ENCODE data around the gene SLC25A23. TPM values are rescaled to one million over a fixed set of nuclear protein-coding genes. Genes with fewer than 3 reads are reported as not detected.

SLC25A23 gene
- total and polyA plus RNA-seq, 10 of the 15 experiments (the other 5 are each of a cell fraction or from before 2014, with no cell fraction given), result 10.2 to 85.8 (median 50.0) TPM

- no peak overlapping the region for H3K27ac ChIP-seq (ENCODE audit: control insufficient read depth, insufficient read depth)
- no peaks in the 10 kb centered on the region; the same call in 2 of the 3 replicates for H3K9me3 ChIP-seq (replicated peaks; ENCODE audit: control insufficient read depth, insufficient read depth, low read length)
- peaks cover 8 to 17% of the 10 kb centered on the region in 2 experiments; a peak in 3 of 4 replicates for H3K36me3 ChIP-seq (ENCODE audit: control insufficient read depth in 2 of 2, insufficient read depth in 2 of 2, low read length in 1 of 2)
- ATAC-seq (peak; percentile 94), DNase-seq (ENCODE audit: low read depth, low spot score) (no peak), FAIRE-seq (peak; percentile 90)
- POLR2A ChIA-PET, result interaction anchor here (1.4 kb wide), 1 partner anchor 52 kb away, joined by 3 read pairs; the partner anchor contains the start of gene KHSRP
- WGBS (ENCODE audit: insufficient coverage, insufficient replicate concordance, low lambda C conversion rate, missing lambda C conversion rate), result 80% methylated on average over 18 of the region's 33 CpGs
- H3K9ac ChIP-seq (ENCODE audit: control insufficient read depth, insufficient read depth, low read length), result no peak overlapping the region
- H3K27me3 ChIP-seq (replicated peaks in 1 of 2; ENCODE audit: control insufficient read depth in 2 of 2, insufficient read depth in 2 of 2, low read length in 1 of 2), result no peaks in the 10 kb centered on the region
- H4K20me1 ChIP-seq (ENCODE audit: control insufficient read depth, insufficient read depth), result no peaks in the 10 kb centered on the region
- in situ Hi-C loops (cut with MboI), result no loop called here
- H3K79me2 ChIP-seq (ENCODE audit: control insufficient read depth, insufficient read depth, low read length), result peaks cover 9% of the 10 kb centered on the region
- H2AFZ ChIP-seq (ENCODE audit: control insufficient read depth, low read depth, low read length), result no peak overlapping the region
- SMC1A ChIA-PET (ENCODE audit: uncharacterized antibody, unreplicated experiment), result no interaction called here
- no TSS peak for BruUV-seq (replicated peaks)
- RAD21 ChIA-PET (ENCODE audit: unreplicated experiment), result no interaction called here
- no peak overlapping the region for H3K4me2 ChIP-seq (ENCODE audit: control insufficient read depth, insufficient read depth)
- H3K4me1 ChIP-seq (ENCODE audit: control insufficient read depth, insufficient read depth, low read length), result peaks cover 4% of the 10 kb centered on the region; the same call in 1 of the 2 replicates
- no peak overlapping the region for H3K4me3 ChIP-seq
- TF ChIP-seq SP1 (IDR thresholded peaks at IDR 0.05; ENCODE audit: low read depth, low read length), result peak; percentile 40
- no peak for TF ChIP-seq E2F8 (IDR thresholded peaks at IDR 0.05; ENCODE audit: low read depth, partially characterized antibody)
- CTCF ChIA-PET, result no interaction called here
- intact Hi-C loops (cut with micrococcal nuclease; ENCODE audit: unreplicated experiment), result no loop called here
Measured at GRCh38 chr19:6476155-6476895, 16.7 kb upstream of the SLC25A23 start.
